ENCODE results near the gene RAB4A. TPM values are rescaled to one million over a fixed set of nuclear protein-coding genes. Genes with fewer than 3 reads are reported as not detected.

The RAB4A gene
- total and polyA plus RNA-seq, 9 of the 15 experiments (the other 6 are each of a cell fraction or from before 2014, with no cell fraction given), result 8.3 to 61.0 (median 26.7) TPM

- TF ChIP-seq GATAD2B (IDR thresholded peaks at IDR 0.05; ENCODE audit: borderline replicate concordance), result peak; percentile 92
- TF ChIP-seq E2F6 (IDR thresholded peaks at IDR 0.05; ENCODE audit: borderline replicate concordance in 1 of 2, extremely low read depth in 1 of 2, insufficient read depth in 1 of 2, insufficient read length in 1 of 2, low read depth in 1 of 2, low read length in 1 of 2, poor library complexity in 1 of 2, severe bottlenecking in 1 of 2), result peak; percentile 86 to 96
- peak; percentile 79 for TF ChIP-seq THAP7 (CRISPR knock-in tag; IDR thresholded peaks at IDR 0.05)
- TF ChIP-seq ATF7 (IDR thresholded peaks at IDR 0.05), result peak; percentile 74
- no peak for TF ChIP-seq ZNF274 (IDR thresholded peaks at IDR 0.05; ENCODE audit: borderline replicate concordance, low read depth, low read length)
- TF ChIP-seq ZNF316 (IDR thresholded peaks at IDR 0.05), result no peak
- TF ChIP-seq SMAD4 (CRISPR knock-in tag; conservative IDR thresholded peaks at IDR 0.05), result peak; percentile 76
- no peak for TF ChIP-seq CBX2 (IDR thresholded peaks at IDR 0.05; ENCODE audit: insufficient read depth, low read length, poor library complexity, severe bottlenecking)
- TF ChIP-seq ZNF551 (CRISPR knock-in tag; IDR thresholded peaks at IDR 0.05), result no peak
- no peak for TF ChIP-seq BCOR (IDR thresholded peaks at IDR 0.05)
- TF ChIP-seq ERF (CRISPR knock-in tag; IDR thresholded peaks at IDR 0.05), result peak; percentile 93
- no peak for TF ChIP-seq ZNF175 (CRISPR knock-in tag; IDR thresholded peaks at IDR 0.05; ENCODE audit: low read depth)
- no peak for TF ChIP-seq ZNF764 (CRISPR knock-in tag; IDR thresholded peaks at IDR 0.05; ENCODE audit: low read depth)
- TF ChIP-seq L3MBTL2 (IDR thresholded peaks at IDR 0.05), result peak; percentile 94
- TF ChIP-seq SMARCA4 (IDR thresholded peaks at IDR 0.05), result peak; percentile 14; the same call in 1 of the 2 replicates
- TF ChIP-seq SPI1 (IDR thresholded peaks at IDR 0.05; ENCODE audit: borderline replicate concordance, low read depth, low read length), result no peak
- TF ChIP-seq, protein P1, sequence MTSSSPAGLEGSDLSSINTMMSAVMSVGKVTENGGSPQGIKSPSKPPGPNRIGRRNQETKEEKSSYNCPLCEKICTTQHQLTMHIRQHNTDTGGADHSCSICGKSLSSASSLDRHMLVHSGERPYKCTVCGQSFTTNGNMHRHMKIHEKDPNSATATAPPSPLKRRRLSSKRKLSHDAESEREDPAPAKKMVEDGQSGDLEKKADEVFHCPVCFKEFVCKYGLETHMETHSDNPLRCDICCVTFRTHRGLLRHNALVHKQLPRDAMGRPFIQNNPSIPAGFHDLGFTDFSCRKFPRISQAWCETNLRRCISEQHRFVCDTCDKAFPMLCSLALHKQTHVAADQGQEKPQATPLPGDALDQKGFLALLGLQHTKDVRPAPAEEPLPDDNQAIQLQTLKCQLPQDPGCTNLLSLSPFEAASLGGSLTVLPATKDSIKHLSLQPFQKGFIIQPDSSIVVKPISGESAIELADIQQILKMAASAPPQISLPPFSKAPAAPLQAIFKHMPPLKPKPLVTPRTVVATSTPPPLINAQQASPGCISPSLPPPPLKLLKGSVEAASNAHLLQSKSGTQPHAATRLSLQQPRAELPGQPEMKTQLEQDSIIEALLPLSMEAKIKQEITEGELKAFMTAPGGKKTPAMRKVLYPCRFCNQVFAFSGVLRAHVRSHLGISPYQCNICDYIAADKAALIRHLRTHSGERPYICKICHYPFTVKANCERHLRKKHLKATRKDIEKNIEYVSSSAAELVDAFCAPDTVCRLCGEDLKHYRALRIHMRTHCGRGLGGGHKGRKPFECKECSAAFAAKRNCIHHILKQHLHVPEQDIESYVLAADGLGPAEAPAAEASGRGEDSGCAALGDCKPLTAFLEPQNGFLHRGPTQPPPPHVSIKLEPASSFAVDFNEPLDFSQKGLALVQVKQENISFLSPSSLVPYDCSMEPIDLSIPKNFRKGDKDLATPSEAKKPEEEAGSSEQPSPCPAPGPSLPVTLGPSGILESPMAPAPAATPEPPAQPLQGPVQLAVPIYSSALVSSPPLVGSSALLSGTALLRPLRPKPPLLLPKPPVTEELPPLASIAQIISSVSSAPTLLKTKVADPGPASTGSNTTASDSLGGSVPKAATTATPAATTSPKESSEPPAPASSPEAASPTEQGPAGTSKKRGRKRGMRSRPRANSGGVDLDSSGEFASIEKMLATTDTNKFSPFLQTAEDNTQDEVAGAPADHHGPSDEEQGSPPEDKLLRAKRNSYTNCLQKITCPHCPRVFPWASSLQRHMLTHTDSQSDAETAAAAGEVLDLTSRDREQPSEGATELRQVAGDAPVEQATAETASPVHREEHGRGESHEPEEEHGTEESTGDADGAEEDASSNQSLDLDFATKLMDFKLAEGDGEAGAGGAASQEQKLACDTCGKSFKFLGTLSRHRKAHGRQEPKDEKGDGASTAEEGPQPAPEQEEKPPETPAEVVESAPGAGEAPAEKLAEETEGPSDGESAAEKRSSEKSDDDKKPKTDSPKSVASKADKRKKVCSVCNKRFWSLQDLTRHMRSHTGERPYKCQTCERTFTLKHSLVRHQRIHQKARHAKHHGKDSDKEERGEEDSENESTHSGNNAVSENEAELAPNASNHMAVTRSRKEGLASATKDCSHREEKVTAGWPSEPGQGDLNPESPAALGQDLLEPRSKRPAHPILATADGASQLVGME (CRISPR knock-in tag; IDR thresholded peaks at IDR 0.05), result no peak
- no peak for TF ChIP-seq KLF1 (tag; IDR thresholded peaks at IDR 0.05)
- peak; percentile 69; the same call in 1 of the 2 replicates for TF ChIP-seq FOXP1 (CRISPR knock-in tag; IDR thresholded peaks at IDR 0.05)
- peak; percentile 77 for TF ChIP-seq POLR2B (IDR thresholded peaks at IDR 0.05; ENCODE audit: low read depth, partially characterized antibody)
Measured at GRCh38 chr1:229342656-229343569, 72.0 kb downstream of the RAB4A start, which contains the start of gene CCSAP (continued).
